ENCODE results near the gene PCNP.
"Not testable (repeated sequence)": the region's sequence is repeated elsewhere in the genome, so short reads cannot be mapped to it uniquely, and the experiment has no call there.

PCNP gene

GRCh38 chr3:101633186-101633585, 59.2 kb downstream of the PCNP start:
- no peak for DNase-seq (ENCODE audit: low spot score)

DNA sequence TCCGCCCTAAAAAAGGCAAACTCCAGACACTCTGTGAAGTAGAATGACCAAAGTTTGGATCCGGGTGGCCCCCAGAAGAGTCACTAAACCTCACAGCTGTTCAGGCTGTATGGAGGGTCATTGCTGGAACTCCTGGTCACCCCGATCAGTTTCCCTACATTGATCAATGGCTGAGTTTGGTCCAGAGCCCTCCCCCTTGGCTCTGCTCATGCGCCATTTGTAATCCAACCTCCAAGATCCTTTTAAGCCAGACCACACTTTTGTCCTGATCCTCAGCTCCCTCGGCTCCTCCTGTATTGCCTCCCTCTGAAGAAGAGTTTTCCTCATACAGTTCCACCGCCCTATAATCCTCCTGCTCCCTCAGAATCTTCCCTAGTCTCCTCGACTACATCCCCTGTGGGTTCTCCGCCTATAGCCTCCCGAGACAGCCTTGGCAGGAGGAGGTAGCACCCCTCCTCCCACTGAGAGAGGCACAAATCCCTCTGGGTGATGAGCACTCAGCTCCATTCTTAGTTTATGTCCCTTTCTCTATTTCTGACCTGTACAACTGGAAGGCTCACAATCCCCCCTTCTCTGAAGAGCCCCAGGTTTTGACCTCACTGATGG, 60.7 kb downstream of the PCNP start:
- DNase-seq (ENCODE audit: low spot score): no peak

DNA sequence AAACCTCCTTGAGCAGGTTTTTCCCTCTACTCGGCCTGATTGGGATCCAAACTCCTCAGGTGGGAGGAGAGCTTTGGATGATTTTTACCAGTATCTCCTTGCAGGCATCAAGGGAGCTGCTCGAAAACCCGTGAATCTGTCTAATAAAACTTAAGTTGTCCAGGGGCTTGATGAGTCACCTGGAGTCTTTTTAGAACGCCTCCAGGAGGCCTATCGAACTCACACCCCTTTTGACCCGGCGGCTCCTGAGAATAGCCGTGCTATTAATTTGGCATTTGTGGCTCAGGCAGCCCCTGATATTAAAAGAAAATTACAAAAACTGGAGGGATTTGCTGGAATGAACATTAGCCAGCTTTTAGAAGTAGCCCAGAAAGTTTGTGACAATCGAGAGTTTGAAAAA, 61.4 kb downstream of the PCNP start:
- DNase-seq (ENCODE audit: low spot score): no peak

GRCh38 chr3:101635954-101636798, 62.2 kb downstream of the PCNP start:
- peak; percentile 38 for DNase-seq (ENCODE audit: low spot score)

DNA sequence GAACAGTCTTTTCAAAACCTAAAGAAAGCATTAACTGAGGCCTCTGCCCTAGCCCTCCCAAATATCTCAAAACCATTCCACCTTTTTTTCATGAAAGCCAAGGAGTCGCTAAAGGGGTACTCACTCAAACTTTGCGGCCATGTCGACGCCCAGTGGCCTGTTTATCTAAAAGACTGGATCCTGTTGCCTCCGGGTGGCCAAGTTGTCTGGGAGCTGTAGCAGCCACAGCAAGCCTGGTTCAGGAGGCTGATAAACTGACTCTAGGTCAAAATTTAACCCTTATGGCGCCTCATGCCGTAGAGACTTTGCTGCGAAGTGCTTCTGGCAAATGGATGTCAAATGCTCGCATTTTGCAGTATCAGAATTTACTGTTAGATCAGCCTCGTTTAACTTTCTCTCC, 63.5 kb downstream of the PCNP start:
- no peak for DNase-seq (ENCODE audit: low spot score)

- DNase-seq (ENCODE audit: low spot score): no peak
Measured at GRCh38 chr3:101638261-101638745, 64.3 kb downstream of the PCNP start.

- no peak for DNase-seq (ENCODE audit: low spot score)
Measured at GRCh38 chr3:101639280-101639963, 65.4 kb downstream of the PCNP start.

DNA sequence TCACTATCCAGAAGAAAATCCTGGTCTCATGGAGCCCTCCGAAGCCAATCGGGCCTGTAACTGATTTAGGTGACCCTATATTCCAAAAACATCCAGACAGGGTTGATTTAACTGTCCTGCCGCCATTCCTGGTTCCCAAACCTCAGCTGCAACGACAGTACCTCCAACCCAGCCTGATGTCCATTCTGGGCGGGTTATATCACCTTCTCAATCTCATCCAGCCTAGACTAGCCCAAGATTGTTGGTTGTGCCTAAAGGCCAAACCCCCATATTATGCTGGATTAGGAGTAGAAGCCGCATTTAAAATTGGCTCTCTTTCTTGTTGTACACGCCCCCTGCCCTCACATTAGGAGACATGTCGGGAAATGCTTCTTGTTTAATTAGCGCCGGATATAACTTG, 66.3 kb downstream of the PCNP start:
- no peak for DNase-seq (ENCODE audit: low spot score)

DNA sequence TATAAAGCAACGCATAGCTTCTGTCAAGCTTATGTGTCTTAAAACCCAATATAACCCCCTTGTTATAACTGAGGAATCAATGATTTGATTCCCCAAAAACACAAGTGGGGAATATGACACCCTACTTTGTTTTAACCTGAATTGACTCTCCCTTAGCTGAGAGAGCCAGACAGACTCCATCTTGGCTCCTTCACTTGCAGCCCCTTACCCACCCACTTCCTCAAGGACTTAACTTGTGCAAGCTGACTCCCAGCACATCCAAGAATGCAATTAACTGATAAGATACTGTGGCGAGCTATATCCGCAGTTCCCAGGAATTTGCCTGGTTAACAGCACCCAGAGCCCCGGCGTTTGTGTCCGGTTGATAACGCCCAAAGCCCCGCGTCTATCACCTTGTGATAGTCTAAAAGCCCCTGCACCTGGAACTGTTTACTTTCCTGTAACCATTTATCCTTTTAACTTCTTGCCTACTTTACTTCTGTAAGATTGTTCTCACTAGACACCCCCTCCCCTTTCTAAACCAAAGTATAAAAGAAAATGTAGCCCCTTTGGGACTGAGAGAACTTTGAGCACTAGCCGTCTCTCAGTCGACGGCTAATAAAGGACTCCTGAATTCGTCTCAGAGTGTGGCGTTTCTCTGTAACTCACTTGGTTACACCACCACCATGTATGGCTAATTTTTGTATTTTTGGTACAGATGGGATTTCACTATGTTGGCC, 67.6 kb downstream of the PCNP start:
- DNase-seq (ENCODE audit: low spot score): not testable (repeated sequence)

- no peak for DNase-seq (ENCODE audit: low spot score)
Measured at GRCh38 chr3:101642441-101642840, 68.5 kb downstream of the PCNP start.

DNA sequence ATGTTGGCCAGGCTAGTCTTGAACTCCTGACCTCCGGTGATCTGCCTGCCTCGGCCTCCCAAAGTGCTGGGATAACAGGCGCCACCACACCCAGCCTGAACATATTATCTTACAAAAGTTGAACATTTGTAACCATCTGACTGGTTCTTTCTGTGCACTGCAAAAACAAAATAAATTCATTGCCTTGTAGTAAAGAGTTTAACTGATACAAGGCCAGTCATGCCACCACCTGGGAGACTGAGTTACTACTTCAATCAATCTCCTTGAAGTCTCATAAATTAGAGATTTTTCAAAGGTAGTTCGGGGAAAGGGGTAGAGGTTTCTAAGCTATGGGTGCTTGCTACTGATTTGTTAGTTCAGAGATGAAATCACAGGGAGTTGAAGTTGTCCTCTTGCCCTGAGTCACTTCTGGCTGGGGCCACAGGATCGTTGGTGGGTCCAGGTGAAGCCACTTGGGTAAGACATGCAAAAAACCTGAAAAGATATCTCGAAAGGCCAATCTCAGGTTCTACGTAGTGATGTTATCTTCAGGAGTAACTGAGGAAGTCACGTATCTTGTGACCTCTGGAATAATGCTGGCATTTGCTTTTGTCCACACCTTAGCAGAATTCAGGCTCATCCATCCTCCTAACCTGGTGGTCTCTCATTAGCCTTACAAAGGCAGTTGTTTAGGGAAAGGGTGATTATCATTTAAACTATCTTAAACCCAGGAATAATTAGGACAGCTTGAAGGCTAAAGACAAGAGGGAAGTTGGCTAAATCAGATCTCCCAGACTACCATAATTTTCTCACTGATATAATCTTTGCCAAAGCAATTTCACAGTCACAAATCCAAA, 69.2 kb downstream of the PCNP start:
- DNase-seq (ENCODE audit: low spot score): no peak
